PC-9 (cell line): ENCODE measurements around the gene SNX27.

Experiments
- CTCF ChIP-seq: fragments of 200-600 bp; sonication (generic); conservative IDR thresholded peaks from 2 replicates; pipeline ENCODE4 v1.6.1; 2017; ENCODE audit warnings: mixed run types, antibody characterized with exemption, mild to moderate bottlenecking, moderate library complexity
- EZH2 ChIP-seq: fragments of 200-600 bp; sonication (generic); IDR thresholded peaks from 2 replicates; pipeline ENCODE4 v1.8.0; 2017; ENCODE audit warnings: antibody characterized with exemption, low read depth

GRCh38 chr1:151626740-151627334 is 15.0 kb downstream of the SNX27 start:
- no peak for TF ChIP-seq CTCF
- no peak for TF ChIP-seq EZH2
